Measurements from ENCODE around the gene VPS29.
"Not testable (repeated sequence)": the region's sequence is repeated elsewhere in the genome, so short reads cannot be mapped to it uniquely, and the experiment has no call there.

VPS29 gene

DNA sequence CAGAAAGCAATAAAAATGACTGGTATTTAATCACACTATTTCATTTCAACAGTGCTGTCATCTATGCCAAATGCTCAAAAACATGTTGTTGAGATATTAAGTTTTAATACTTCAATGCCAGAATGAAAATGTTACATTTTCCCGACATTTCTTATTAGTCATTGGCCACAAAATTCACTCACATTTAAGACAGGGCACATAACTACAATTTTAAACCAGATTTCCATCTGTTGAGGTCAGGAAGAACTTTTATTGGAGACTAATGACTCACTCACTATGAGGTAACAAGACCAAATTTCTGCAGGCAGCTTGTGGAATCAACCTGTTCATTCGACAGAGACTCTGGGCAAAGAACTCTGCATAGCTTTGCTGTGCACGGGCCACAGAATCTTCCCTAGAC, 44.4 kb upstream of the VPS29 start:
- Histone ChIP-seq H3K36me3 (peaks cover 12% of the 10 kb centered on the region), H3K27ac (no peak overlapping the region), H3K4me3 (ENCODE audit: low read depth, low read length) (no peak overlapping the region), H3K9me3 (ENCODE audit: severe bottlenecking) (no peaks in the 10 kb centered on the region), H3K27me3 (ENCODE audit: insufficient read depth, low read depth, severe bottlenecking) (no peaks in the 10 kb centered on the region)
- TF ChIP-seq, protein P1, sequence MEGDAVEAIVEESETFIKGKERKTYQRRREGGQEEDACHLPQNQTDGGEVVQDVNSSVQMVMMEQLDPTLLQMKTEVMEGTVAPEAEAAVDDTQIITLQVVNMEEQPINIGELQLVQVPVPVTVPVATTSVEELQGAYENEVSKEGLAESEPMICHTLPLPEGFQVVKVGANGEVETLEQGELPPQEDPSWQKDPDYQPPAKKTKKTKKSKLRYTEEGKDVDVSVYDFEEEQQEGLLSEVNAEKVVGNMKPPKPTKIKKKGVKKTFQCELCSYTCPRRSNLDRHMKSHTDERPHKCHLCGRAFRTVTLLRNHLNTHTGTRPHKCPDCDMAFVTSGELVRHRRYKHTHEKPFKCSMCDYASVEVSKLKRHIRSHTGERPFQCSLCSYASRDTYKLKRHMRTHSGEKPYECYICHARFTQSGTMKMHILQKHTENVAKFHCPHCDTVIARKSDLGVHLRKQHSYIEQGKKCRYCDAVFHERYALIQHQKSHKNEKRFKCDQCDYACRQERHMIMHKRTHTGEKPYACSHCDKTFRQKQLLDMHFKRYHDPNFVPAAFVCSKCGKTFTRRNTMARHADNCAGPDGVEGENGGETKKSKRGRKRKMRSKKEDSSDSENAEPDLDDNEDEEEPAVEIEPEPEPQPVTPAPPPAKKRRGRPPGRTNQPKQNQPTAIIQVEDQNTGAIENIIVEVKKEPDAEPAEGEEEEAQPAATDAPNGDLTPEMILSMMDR (IDR thresholded peaks at IDR 0.05; ENCODE audit: low read depth, low read length), result no peak
- no peak for DNase-seq

DNA sequence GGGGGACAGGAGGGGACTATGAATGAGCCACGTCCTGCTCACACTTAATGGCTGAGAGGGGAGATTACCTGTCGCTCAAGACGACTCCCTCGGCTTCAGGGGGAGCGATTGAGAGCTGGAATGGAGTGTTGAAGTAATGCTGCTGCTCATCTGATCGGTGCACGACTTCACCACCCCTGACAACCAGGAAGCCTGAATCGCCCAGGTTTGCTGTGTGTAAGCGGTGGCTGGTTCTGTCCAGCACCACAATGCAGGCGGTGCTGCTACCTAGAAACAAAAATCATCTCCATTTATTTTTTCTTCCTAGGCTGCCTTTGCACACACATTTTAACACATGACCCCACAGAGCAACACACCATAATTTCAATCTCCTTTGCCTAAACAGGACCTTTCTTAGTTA, 43.9 kb upstream of the VPS29 start:
- no peaks in the 10 kb centered on the region for H3K9me3 ChIP-seq (ENCODE audit: severe bottlenecking)
- peaks cover 9% of the 10 kb centered on the region for H3K36me3 ChIP-seq
- H3K27me3 ChIP-seq (ENCODE audit: insufficient read depth, low read depth, severe bottlenecking), result no peaks in the 10 kb centered on the region
- H3K4me3 ChIP-seq (ENCODE audit: low read depth, low read length), result no peak overlapping the region
- DNase-seq, result no peak
- no peak overlapping the region for H3K27ac ChIP-seq
- TF ChIP-seq, protein P1 (IDR thresholded peaks at IDR 0.05; ENCODE audit: low read depth, low read length), result no peak

DNA sequence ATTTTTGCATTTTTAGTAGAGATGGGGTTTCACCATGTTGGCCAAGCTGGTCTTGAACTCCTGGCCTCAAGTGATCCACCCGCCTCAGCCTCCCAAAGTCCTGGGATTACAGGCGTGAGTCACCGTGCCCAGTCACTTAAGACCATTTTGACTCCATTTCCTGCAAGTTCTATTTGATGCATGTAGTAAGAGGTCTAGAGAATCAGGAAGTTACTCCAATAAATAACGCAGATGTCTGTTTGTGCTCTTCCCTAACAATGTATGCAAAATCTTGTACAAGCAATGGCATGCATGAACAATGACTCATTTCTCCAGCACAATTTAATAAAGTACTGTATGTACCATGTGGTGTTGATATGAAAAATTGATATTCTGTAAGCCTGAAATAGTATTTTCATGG, 43.3 kb upstream of the VPS29 start:
- DNase-seq; H3K27ac ChIP-seq; H3K36me3 ChIP-seq; H3K9me3 ChIP-seq (ENCODE audit: severe bottlenecking); H3K27me3 ChIP-seq (ENCODE audit: insufficient read depth, low read depth, severe bottlenecking); H3K4me3 ChIP-seq (ENCODE audit: low read depth, low read length): not testable (repeated sequence)

DNA sequence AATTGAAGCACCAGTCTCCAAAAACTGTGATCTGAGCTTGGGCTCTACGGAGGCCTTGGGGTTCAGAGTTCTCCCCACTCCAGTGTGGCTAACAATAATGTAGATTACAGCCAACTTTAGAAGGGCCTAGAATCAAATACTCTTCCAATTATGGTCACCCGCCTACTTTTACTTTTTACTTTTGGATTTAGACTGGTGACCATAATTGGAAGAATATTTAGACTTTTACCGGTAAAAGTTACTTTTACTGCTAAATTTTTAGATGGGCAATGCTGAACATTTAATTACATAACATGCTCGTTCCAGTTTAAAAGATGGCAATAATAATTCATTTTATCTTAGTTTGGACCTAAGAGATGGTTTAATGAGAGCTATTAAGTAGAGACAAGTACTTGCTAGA, 42.1 kb upstream of the VPS29 start:
- no peaks in the 10 kb centered on the region for H3K9me3 ChIP-seq (ENCODE audit: severe bottlenecking)
- peaks cover 10% of the 10 kb centered on the region for H3K36me3 ChIP-seq
- H3K27me3 ChIP-seq (ENCODE audit: insufficient read depth, low read depth, severe bottlenecking), result no peaks in the 10 kb centered on the region
- no peak overlapping the region for H3K27ac ChIP-seq
- no peak overlapping the region for H3K4me3 ChIP-seq (ENCODE audit: low read depth, low read length)
- TF ChIP-seq, protein P1 (IDR thresholded peaks at IDR 0.05; ENCODE audit: low read depth, low read length), result no peak
- no peak for DNase-seq

DNA sequence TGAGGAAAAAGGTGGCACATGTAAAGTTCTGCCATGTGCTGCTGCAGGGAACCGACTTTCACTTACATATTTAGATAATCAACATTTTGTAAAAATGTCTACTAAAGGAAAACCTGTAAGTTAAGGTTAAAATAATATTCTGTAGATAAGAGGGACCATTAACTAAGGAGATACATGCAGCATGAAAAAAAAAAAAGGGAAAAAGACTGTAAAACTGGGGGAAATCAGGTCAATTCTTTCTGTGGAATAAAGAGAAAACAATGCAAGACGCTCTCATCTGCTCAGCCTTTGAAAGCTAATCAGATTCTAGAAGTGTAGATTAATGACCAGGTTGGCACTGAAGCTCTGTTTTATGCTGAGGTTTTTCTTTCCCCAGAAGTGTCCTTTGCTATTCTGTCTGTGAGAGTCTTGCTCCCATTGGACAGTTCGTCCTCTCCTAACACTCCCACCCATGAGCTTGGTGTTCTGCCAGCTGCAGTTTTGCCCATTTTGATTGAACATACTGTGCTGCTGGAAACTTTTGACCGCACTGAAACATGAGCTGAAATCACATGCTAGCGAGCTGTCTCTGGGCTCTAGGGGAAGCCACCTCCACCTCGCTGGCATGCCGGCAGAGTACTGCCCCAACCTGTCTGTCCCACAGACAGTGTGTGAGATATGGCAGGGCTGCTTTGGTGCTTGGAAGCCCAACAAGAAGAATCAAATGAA, 41.5 kb upstream of the VPS29 start:
- Histone ChIP-seq H3K36me3 (peaks cover 16% of the 10 kb centered on the region), H3K27ac (peak overlapping the region; percentile 43; the same call in 1 of the 2 replicates)
- no peak for DNase-seq

DNA sequence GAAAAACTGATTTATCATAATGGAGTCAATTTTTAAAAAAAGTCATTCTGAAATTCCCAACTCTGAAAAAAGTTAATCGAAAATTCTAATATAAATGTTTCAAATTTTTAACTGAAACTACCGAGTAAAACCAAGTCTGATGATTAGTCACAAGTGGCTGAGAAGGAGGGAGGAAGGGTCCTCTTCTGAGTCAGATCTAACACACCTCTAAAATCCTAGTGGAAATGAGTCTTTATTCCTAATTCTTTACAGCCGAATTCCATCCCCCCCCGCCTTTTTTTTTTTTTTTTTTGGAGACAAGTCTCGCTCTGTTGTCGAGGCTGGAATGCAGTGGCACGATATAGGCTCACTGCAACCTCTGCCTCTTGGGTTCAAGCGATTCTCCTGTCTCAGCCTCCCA, 38.1 kb upstream of the VPS29 start:
- Histone ChIP-seq H3K36me3 (peaks cover 39% of the 10 kb centered on the region), H3K27me3 (ENCODE audit: insufficient read depth, low read depth, severe bottlenecking) (no peaks in the 10 kb centered on the region)
- TF ChIP-seq, protein P1 (IDR thresholded peaks at IDR 0.05; ENCODE audit: low read depth, low read length), result no peak

More for the DNA sequence above, 41.5 kb upstream of the VPS29 start:
- TF ChIP-seq, protein P1 (IDR thresholded peaks at IDR 0.05; ENCODE audit: low read depth, low read length), result no peak
- Histone ChIP-seq H3K4me3 (ENCODE audit: low read depth, low read length) (no peak overlapping the region), H3K9me3 (ENCODE audit: severe bottlenecking) (no peaks in the 10 kb centered on the region), H3K27me3 (ENCODE audit: insufficient read depth, low read depth, severe bottlenecking) (no peaks in the 10 kb centered on the region)

More for the DNA sequence above, 38.1 kb upstream of the VPS29 start:
- Histone ChIP-seq H3K4me3 (ENCODE audit: low read depth, low read length) (no peak overlapping the region), H3K9me3 (ENCODE audit: severe bottlenecking) (no peaks in the 10 kb centered on the region), H3K27ac (no peak overlapping the region)
- no peak for DNase-seq
